HUDEP-2 (cell line): ENCODE measurements around the gene CACNA2D1.
"Not testable (repeated sequence)": the region's sequence is repeated elsewhere in the genome, so short reads cannot be mapped to it uniquely, and the experiment has no call there.

Experiments
- DNase-seq, 76 experiments: peaks; one replicate each; lab custom pipeline; 2025; ENCODE audit not compliant: unreplicated experiment in 76 of 76; lab: John Stamatoyannopoulos, UW

CACNA2D1 gene

GRCh38 chr7:82173400-82174021, 270.1 kb downstream of the CACNA2D1 start:
- peak in 2 of 76 experiments; percentile 8 to 11 for DNase-seq

GRCh38 chr7:82172881-82173280, 270.7 kb downstream of the CACNA2D1 start:
- no peak for DNase-seq

GRCh38 chr7:82172017-82172416, 271.6 kb downstream of the CACNA2D1 start:
- peak in 1 of 76 experiments; percentile 2 for DNase-seq

GRCh38 chr7:82167558-82168314, 275.8 kb downstream of the CACNA2D1 start:
- no peak for DNase-seq

- no peak for DNase-seq
Measured at GRCh38 chr7:82166260-82167015, 277.1 kb downstream of the CACNA2D1 start.

GRCh38 chr7:82164813-82165212, 278.8 kb downstream of the CACNA2D1 start:
- DNase-seq, result peak in 1 of 76 experiments; percentile 9

- no peak for DNase-seq
Measured at GRCh38 chr7:82164410-82164809, 279.2 kb downstream of the CACNA2D1 start.

GRCh38 chr7:82163586-82163985, 280.0 kb downstream of the CACNA2D1 start:
- DNase-seq, result no peak

- DNase-seq, result no peak
Measured at GRCh38 chr7:82162289-82162688, 281.3 kb downstream of the CACNA2D1 start.

- no peak for DNase-seq
Measured at GRCh38 chr7:82158327-82158726, 285.2 kb downstream of the CACNA2D1 start.

- DNase-seq, result no peak
Measured at GRCh38 chr7:82156893-82157292, 286.7 kb downstream of the CACNA2D1 start.

- DNase-seq, result no peak
Measured at GRCh38 chr7:82156168-82156567, 287.4 kb downstream of the CACNA2D1 start.

GRCh38 chr7:82154728-82155127, 288.8 kb downstream of the CACNA2D1 start:
- DNase-seq, result no peak

GRCh38 chr7:82153776-82154175, 289.8 kb downstream of the CACNA2D1 start:
- no peak for DNase-seq

- DNase-seq, result no peak
Measured at GRCh38 chr7:82152858-82153257, 290.7 kb downstream of the CACNA2D1 start.

- DNase-seq, result no peak
Measured at GRCh38 chr7:82146491-82146890, 297.1 kb downstream of the CACNA2D1 start.

GRCh38 chr7:82142263-82142864, 301.2 kb downstream of the CACNA2D1 start:
- DNase-seq, result no peak

GRCh38 chr7:82141427-82141826, 302.1 kb downstream of the CACNA2D1 start:
- DNase-seq, result no peak

- DNase-seq, result not testable (repeated sequence)
Measured at GRCh38 chr7:82140608-82141007, 303.0 kb downstream of the CACNA2D1 start.

- no peak for DNase-seq
Measured at GRCh38 chr7:82131215-82131614, 312.4 kb downstream of the CACNA2D1 start.

- no peak for DNase-seq
Measured at GRCh38 chr7:82129091-82129490, 314.5 kb downstream of the CACNA2D1 start.
